HFFc6 (cell line): ENCODE results near the gene AGAP3. TPM values are rescaled to one million over a fixed set of nuclear protein-coding genes. Genes with fewer than 3 reads are reported as not detected.

Experiments used
- DNase-seq: peaks from one replicate; pipeline ENCODE4 v3.0.0-alpha.2; 2018
- H3K27ac Mint-ChIP-seq: 2 replicates; pipeline ENCODE4 v1.8.0; 2020; ENCODE audit warnings: mild to moderate bottlenecking, mixed read lengths
- H3K27me3 Mint-ChIP-seq: 2 replicates; pipeline ENCODE4 v1.8.0; 2021; ENCODE audit warnings: mild to moderate bottlenecking, moderate library complexity, mixed read lengths; ENCODE audit not compliant: insufficient read depth
- H3K36me3 Mint-ChIP-seq: 2 replicates; pipeline ENCODE4 v1.8.0; 2021; ENCODE audit warnings: low read depth, mixed read lengths
- H3K4me1 Mint-ChIP-seq: 2 replicates; pipeline ENCODE4 v1.8.0; 2020; ENCODE audit warnings: low read depth, mixed read lengths
- H3K4me3 Mint-ChIP-seq: 2 replicates; pipeline ENCODE4 v1.8.0; 2020; ENCODE audit warnings: mild to moderate bottlenecking, moderate library complexity, mixed read lengths
- H3K9me3 Mint-ChIP-seq: 2 replicates; pipeline ENCODE4 v1.8.0; 2020; ENCODE audit warnings: mild to moderate bottlenecking, mixed read lengths
- CTCF ChIP-seq: fragments of 200-600 bp; sonication (generic); IDR thresholded peaks from 2 replicates; pipeline ENCODE4 v1.5.0; 2021; ENCODE audit warnings: antibody characterized with exemption, mild to moderate bottlenecking
- total RNA-seq, 6 experiments: library from RNA; stranded (reverse); fragmentation: NEBNext Ultra II Directional; extraction: Animal tissue kit (Norgen Biotek cat#: 25700); gene quantifications; 2 replicates in 1 of 6; 3 replicates in 5 of 6; pipeline ENCODE4 v1.2.3, GENCODE V29; 2021

AGAP3 gene
- total RNA-seq, 6 experiments from 2014 or later = 73.3 to 104 (median 82.2) TPM

DNA sequence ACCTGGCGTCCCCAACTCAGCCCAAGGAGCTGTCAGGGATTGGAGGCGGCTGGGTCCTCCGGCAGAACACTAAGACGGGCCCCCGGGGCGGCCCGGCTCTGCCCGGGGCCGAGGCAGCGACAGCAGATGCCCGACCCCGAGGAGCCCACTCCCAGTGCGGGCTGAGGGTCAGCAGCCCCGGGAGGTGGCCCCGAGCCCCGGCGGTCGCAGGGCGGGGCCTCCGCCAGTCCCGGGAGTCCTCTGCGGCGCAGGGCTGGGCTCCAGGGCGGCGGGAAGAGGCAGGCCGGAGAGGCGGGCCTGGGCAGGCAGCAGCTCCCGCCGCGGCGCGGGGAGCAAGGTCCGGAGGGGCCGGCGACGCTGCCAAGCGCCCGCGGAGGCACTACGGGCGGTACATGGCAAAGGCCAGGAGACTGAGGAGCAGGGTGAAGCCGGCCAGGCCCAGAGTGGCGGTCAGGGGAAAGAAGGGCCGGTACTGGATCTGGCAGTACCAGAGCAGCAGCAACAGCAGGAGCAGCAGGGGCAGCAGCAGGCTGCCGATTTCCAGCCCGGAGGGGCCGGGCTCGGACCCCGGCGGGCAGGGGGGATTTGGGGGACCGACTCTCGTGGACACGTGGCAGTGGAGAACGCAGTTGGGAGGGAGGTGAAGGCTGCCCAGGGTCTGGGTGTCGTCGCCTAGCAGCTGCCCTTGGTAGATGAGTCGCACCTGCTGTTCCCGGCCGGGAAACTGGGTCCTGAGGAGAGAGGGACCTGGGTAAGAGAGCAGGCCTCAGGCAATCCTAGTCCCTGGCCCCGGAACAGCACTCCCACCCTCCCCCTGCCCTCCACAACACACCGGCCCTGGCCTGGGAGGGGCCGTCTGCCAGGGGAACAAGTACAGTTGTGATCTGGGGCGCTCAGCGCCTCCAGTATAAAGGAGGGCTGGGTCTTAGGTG lies 4.8 kb upstream of the AGAP3 start:
- no peak for DNase-seq
- Mint-ChIP-seq H3K27ac (peak overlapping the region; percentile 80), H3K27me3 (peaks cover 3% of the 10 kb centered on the region), H3K4me1 (peaks cover 54% of the 10 kb centered on the region), H3K9me3 (no peaks in the 10 kb centered on the region), H3K4me3 (peak overlapping the region; percentile 90), H3K36me3 (peaks cover 4% of the 10 kb centered on the region; the same call in 1 of the 2 replicates)
- TF ChIP-seq CTCF = no peak

GRCh38 chr7:151082141-151083070 lies 3.9 kb upstream of the AGAP3 start:
- no peak for TF ChIP-seq CTCF
- Mint-ChIP-seq H3K4me1 (peaks cover 54% of the 10 kb centered on the region), H3K27me3 (peaks cover 3% of the 10 kb centered on the region), H3K9me3 (no peaks in the 10 kb centered on the region), H3K27ac (peak overlapping the region; percentile 80), H3K36me3 (peaks cover 4% of the 10 kb centered on the region; the same call in 1 of the 2 replicates), H3K4me3 (peak overlapping the region; percentile 89)
- DNase-seq = no peak

- H3K36me3 Mint-ChIP-seq = peaks cover 1% of the 10 kb centered on the region; the same call in 1 of the 2 replicates
- DNase-seq = no peak
- peak within 1 kb of the TSS; percentile 89 for H3K4me3 Mint-ChIP-seq
- H3K27ac Mint-ChIP-seq = peak within 1 kb of the TSS; percentile 80
- H3K27me3 Mint-ChIP-seq = peaks cover 4% of the 10 kb centered on the region
- TF ChIP-seq CTCF = peak; percentile 28; the same call in 1 of the 2 replicates
- peaks cover 53% of the 10 kb centered on the region for H3K4me1 Mint-ChIP-seq
- no peaks in the 10 kb centered on the region for H3K9me3 Mint-ChIP-seq
These were observed 3.0 kb upstream of the AGAP3 start, which contains the start of gene TMUB1 for GRCh38 chr7:151083071-151083823. Gene TMUB1 (minus strand): TSS chr7:151083493. CDS start chr7:151082563, 930 bp downstream.

DNA sequence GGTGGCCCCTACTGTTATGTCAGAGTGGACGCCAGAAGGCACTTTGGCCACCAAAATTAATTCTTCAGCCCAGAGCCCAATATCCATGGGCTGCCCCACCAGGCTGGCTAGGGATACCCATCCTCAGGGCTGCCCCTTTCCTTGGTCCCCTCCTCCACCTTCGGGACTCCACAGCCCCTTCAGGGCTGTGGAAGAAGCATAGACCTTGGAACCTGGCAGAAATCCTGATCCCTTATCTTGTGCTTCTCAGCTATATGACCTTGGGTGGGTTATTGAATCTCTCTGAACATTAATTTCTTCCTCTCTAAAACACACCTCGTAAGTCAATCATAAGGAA lies 2.5 kb upstream of the AGAP3 start:
- no peaks in the 10 kb centered on the region; the same call in 1 of the 2 replicates for H3K36me3 Mint-ChIP-seq
- DNase-seq = no peak
- peak overlapping the region; percentile 89 for H3K4me3 Mint-ChIP-seq
- no peak for TF ChIP-seq CTCF
- peaks cover 7% of the 10 kb centered on the region for H3K27me3 Mint-ChIP-seq
- H3K27ac Mint-ChIP-seq = peak overlapping the region; percentile 49; the same call in 1 of the 2 replicates
- peaks cover 53% of the 10 kb centered on the region for H3K4me1 Mint-ChIP-seq
- no peaks in the 10 kb centered on the region for H3K9me3 Mint-ChIP-seq

- DNase-seq = peak; percentile 38
These were observed 965 bp upstream of the AGAP3 start for GRCh38 chr7:151085329-151085690.

More at GRCh38 chr7:151085329-151085690, 965 bp upstream of the AGAP3 start:
- TF ChIP-seq CTCF = no peak
- Mint-ChIP-seq H3K4me1 (peaks cover 55% of the 10 kb centered on the region), H3K27me3 (peaks cover 8% of the 10 kb centered on the region), H3K36me3 (no peaks in the 10 kb centered on the region; the same call in none of the 2 replicates), H3K27ac (peak overlapping the region; percentile 42), H3K4me3 (peak overlapping the region; percentile 85), H3K9me3 (no peaks in the 10 kb centered on the region)
